ENCODE measurements around the gene NCOA4.

GRCh38 chr10:46079831-46080585, 49.6 kb upstream of the NCOA4 start:
- TF ChIP-seq CTCF (IDR thresholded peaks at IDR 0.05) (no peak), POLR2A (IDR thresholded peaks at IDR 0.05) (no peak)
